Activated T-helper 1 cell treated with anti-CD3 and anti-CD28 coated beads, Interleukin-12 subunit alpha, Interleukin-12 subunit beta, Interleukin-2, Interleukin-4 antibody, amounts not matched to agents 30 ng/mL and 10 ng/mL and 1 ng/mL, durations not matched to agents 14 hours and 24 hours and 36 hours (primary cell): ENCODE measurements around the gene NRXN3. TPM values are rescaled to one million over a fixed set of nuclear protein-coding genes. Genes with fewer than 3 reads are reported as not detected.
"Not testable (repeated sequence)": the region's sequence is repeated elsewhere in the genome, so short reads cannot be mapped to it uniquely, and the experiment has no call there.

ENCODE experiments used
- DNase-seq: peaks from one replicate; pipeline ENCODE4 v3.0.0; 2021; ENCODE audit warnings: low spot score
- H3K27ac Mint-ChIP-seq: one replicate; pipeline ENCODE4 v1.8.0; 2021; ENCODE audit warnings: mild to moderate bottlenecking, mixed read lengths
- H3K27me3 Mint-ChIP-seq: one replicate; pipeline ENCODE4 v1.8.0; 2022; ENCODE audit warnings: mild to moderate bottlenecking, moderate library complexity, mixed read lengths; ENCODE audit not compliant: insufficient read depth
- H3K36me3 Mint-ChIP-seq: one replicate; pipeline ENCODE4 v1.8.0; 2021; ENCODE audit warnings: low read depth, mixed read lengths
- H3K4me1 Mint-ChIP-seq: one replicate; pipeline ENCODE4 v1.8.0; 2021; ENCODE audit warnings: low read depth, mixed read lengths
- H3K4me3 Mint-ChIP-seq: one replicate; pipeline ENCODE4 v1.8.0; 2021; ENCODE audit warnings: mild to moderate bottlenecking, moderate library complexity, mixed read lengths
- H3K9me3 Mint-ChIP-seq: one replicate; pipeline ENCODE4 v1.8.0; 2021; ENCODE audit warnings: mixed read lengths
- intact Hi-C: fragments of 100-400 bp; cut with micrococcal nuclease; formaldehyde crosslinking; loops from one replicate; pipeline ENCODE4 v1.15.1; 2024
- total RNA-seq: library from RNA; stranded (reverse); gene quantifications from 2 replicates; pipeline ENCODE4 v1.2.3, GENCODE V29; 2022

The NRXN3 gene
- total RNA-seq, 1 donor from 2014 or later = not detected

GRCh38 chr14:78412475-78412874 lies 242.3 kb downstream of the NRXN3 start:
- no peaks in the 10 kb centered on the region for H3K4me1 Mint-ChIP-seq
- no peak for DNase-seq
- H3K27me3 Mint-ChIP-seq = no peaks in the 10 kb centered on the region
- intact Hi-C loops = no loop called here
- H3K27ac Mint-ChIP-seq = no peak overlapping the region
- no peak overlapping the region for H3K4me3 Mint-ChIP-seq
- H3K9me3 Mint-ChIP-seq = no peaks in the 10 kb centered on the region
- no peaks in the 10 kb centered on the region for H3K36me3 Mint-ChIP-seq

DNA sequence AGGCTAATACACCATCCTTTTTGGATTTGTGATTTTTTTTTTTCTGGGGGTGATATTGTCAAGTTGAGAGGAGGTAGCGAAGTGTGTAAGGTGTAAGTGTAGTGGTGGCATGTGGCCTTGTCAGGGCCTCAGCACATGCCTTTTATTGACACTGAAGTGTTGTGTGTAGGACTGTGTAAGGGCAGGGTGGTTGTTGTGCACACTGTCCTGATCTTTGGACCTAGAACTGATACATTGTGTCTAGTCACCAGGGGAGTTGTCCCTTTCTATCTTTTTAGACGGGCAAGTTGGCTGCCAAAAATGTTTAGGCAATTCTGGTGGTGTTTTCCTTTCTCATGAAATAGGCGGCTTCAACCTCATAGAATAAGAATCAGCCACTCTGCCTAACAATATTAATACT lies 244.0 kb downstream of the NRXN3 start:
- Mint-ChIP-seq H3K27ac (no peak overlapping the region), H3K36me3 (no peaks in the 10 kb centered on the region), H3K27me3 (no peaks in the 10 kb centered on the region), H3K9me3 (no peaks in the 10 kb centered on the region), H3K4me3 (no peak overlapping the region), H3K4me1 (no peaks in the 10 kb centered on the region)
- intact Hi-C loops = no loop called here
- DNase-seq = no peak

DNA sequence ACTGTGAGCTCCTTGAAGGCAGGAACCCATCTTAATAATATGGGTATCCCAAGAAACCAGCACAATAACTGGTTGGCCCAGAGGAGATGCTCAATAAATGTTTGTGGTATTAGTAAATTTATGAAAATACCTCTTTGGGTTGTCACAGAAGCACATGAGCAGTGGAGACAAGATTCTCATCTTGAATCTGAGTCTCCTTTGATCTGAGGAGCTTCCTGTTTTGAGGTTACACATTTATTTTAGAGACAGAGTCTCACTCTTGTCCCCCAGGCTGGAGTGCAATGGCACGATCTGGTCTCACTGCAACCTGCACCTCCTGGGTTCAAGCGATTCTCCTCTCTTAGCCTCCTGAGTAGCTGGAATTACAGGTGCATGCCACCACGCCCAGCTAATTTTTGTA lies 247.4 kb downstream of the NRXN3 start:
- Mint-ChIP-seq H3K27ac (no peak overlapping the region), H3K9me3 (no peaks in the 10 kb centered on the region), H3K4me1 (no peaks in the 10 kb centered on the region), H3K4me3 (no peak overlapping the region), H3K36me3 (no peaks in the 10 kb centered on the region), H3K27me3 (no peaks in the 10 kb centered on the region)
- no peak for DNase-seq
- intact Hi-C loops = no loop called here

DNA sequence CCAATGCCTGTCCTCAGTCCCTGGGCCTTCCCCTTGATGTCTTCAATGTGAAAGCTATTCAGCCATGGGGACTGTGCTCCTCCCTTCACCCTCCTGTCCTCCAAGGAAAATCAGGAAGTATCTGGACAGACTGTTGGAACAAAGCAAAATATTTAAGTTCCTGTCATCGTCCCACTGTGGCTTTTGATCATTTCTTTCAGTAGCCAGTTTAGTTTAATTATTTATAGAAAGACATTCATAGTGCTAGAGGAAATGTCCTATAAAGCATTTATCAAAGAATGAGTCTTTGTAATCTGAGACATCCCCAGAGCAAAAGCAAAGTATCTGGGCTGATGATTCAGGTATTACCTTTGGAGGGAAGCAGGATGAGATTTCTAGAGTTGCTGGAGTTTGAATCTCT lies 254.1 kb downstream of the NRXN3 start:
- Mint-ChIP-seq H3K36me3 (no peaks in the 10 kb centered on the region), H3K27ac (no peak overlapping the region), H3K4me1 (no peaks in the 10 kb centered on the region), H3K27me3 (peaks cover 4% of the 10 kb centered on the region), H3K4me3 (no peak overlapping the region), H3K9me3 (no peaks in the 10 kb centered on the region)
- no peak for DNase-seq
- intact Hi-C loops = no loop called here

DNA sequence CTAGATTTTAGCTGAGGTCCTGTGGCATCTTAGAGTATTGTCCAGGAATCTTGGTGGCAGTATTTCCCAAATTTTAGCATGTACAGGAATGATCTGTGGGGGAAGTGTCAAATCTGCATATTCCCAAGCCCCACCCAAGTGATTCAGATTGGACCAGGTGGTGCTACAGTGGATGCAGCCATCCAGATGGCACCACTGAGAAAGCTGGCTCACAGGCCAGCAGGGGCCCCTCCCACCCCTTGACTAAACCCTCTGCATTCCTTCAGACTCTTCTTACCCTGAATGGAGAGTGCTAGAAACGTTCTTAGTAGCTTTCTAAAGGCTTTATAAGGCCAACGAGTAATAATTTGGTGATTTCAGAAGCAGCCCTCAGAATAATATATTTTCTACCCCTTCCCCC lies 255.2 kb downstream of the NRXN3 start:
- Mint-ChIP-seq H3K27ac (no peak overlapping the region), H3K36me3 (no peaks in the 10 kb centered on the region), H3K9me3 (no peaks in the 10 kb centered on the region), H3K4me1 (no peaks in the 10 kb centered on the region), H3K4me3 (no peak overlapping the region), H3K27me3 (peaks cover 4% of the 10 kb centered on the region)
- DNase-seq = no peak
- intact Hi-C loops = no loop called here

- Mint-ChIP-seq H3K4me3 (no peak overlapping the region), H3K27me3 (peaks cover 4% of the 10 kb centered on the region), H3K27ac (no peak overlapping the region), H3K9me3 (no peaks in the 10 kb centered on the region), H3K4me1 (no peaks in the 10 kb centered on the region), H3K36me3 (no peaks in the 10 kb centered on the region)
- DNase-seq = no peak
- intact Hi-C loops = no loop called here
Observed at GRCh38 chr14:78425782-78426181, 255.6 kb downstream of the NRXN3 start.

DNA sequence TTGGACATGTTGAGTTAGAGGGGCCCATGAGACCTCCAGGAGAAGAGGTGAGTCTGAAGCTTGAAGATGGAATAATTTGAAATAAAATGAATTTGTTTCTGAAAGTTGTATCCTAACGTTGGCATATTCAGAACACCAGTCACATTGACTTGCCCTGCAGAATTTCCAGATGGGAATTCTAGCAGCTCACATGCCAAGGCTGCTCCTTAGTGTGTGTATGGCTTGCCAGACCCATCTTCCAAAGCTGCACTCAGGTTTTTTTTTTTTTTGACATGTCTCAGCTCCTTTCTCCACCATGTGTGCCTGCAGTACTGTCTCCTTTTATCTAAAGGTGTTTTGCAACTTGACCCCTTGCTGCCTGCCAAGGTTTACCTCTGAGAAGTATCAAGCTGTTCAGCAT lies 261.9 kb downstream of the NRXN3 start:
- intact Hi-C loops = no loop called here
- no peak for DNase-seq
- H3K27me3 Mint-ChIP-seq = peaks cover 2% of the 10 kb centered on the region
- H3K36me3 Mint-ChIP-seq = no peaks in the 10 kb centered on the region
- no peak overlapping the region for H3K27ac Mint-ChIP-seq
- no peaks in the 10 kb centered on the region for H3K9me3 Mint-ChIP-seq
- no peak overlapping the region for H3K4me3 Mint-ChIP-seq
- no peaks in the 10 kb centered on the region for H3K4me1 Mint-ChIP-seq

GRCh38 chr14:78437448-78437847 lies 267.3 kb downstream of the NRXN3 start:
- H3K27ac Mint-ChIP-seq, DNase-seq, H3K4me1 Mint-ChIP-seq, H3K36me3 Mint-ChIP-seq, H3K4me3 Mint-ChIP-seq, intact Hi-C loops, H3K9me3 Mint-ChIP-seq, H3K27me3 Mint-ChIP-seq: not testable (repeated sequence)

GRCh38 chr14:78440356-78440894 lies 270.3 kb downstream of the NRXN3 start:
- Mint-ChIP-seq H3K27me3 (peaks cover 2% of the 10 kb centered on the region), H3K4me1 (no peaks in the 10 kb centered on the region), H3K36me3 (no peaks in the 10 kb centered on the region), H3K4me3 (no peak overlapping the region), H3K27ac (no peak overlapping the region), H3K9me3 (no peaks in the 10 kb centered on the region)
- intact Hi-C loops = no loop called here
- DNase-seq = no peak

DNA sequence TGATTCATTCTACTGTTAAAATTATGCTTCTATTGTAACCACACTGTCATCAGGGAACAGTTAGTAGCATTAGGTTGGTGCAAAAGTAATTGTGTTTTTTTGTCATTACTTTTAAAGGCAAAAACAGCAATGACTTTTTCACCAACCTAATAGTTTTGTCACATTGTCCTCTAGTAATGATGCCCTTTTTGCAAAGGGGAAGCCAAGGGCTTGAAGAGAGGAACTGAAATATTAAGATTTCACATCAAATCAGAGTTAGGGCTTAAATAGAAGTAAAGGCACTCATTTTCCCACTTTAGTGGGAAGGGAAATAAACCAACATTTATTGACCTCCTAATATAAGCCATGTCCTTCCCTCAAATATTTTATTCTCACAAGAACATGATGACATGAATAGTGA lies 273.7 kb downstream of the NRXN3 start:
- no peaks in the 10 kb centered on the region for H3K36me3 Mint-ChIP-seq
- H3K27me3 Mint-ChIP-seq = peaks cover 2% of the 10 kb centered on the region
- intact Hi-C loops = no loop called here
- no peaks in the 10 kb centered on the region for H3K4me1 Mint-ChIP-seq
- DNase-seq = no peak
- no peak overlapping the region for H3K4me3 Mint-ChIP-seq
- H3K27ac Mint-ChIP-seq = no peak overlapping the region
- H3K9me3 Mint-ChIP-seq = no peaks in the 10 kb centered on the region

DNA sequence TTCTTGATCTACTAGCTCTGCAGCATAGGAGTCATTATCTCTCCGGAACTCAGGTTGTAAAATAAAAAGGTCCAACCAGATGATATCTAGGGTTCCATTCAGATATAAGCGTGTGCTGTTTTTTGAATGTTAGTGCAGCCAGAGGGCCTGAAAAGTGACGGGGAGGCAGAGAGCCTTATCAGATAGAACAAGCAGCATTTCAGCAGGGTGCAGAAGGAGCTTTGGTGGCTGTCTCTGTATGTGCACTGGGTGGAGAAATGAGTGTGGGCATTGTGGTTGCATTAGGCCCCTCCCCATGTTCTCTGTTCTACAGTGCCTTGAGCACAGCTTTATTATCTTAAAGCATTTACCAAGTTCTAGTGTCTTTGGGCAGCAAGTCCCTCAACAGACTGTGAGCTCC lies 275.1 kb downstream of the NRXN3 start:
- Mint-ChIP-seq H3K27me3 (no peaks in the 10 kb centered on the region), H3K4me1 (no peaks in the 10 kb centered on the region), H3K4me3 (no peak overlapping the region), H3K27ac (no peak overlapping the region), H3K36me3 (no peaks in the 10 kb centered on the region), H3K9me3 (no peaks in the 10 kb centered on the region)
- intact Hi-C loops = loop anchor here (5.0 kb wide), 1 partner anchor 392 kb away; no protein-coding TSS in a partner anchor
- no peak for DNase-seq

- no peak for DNase-seq
- Mint-ChIP-seq H3K4me1 (no peaks in the 10 kb centered on the region), H3K36me3 (no peaks in the 10 kb centered on the region), H3K4me3 (no peak overlapping the region), H3K27ac (no peak overlapping the region), H3K9me3 (no peaks in the 10 kb centered on the region), H3K27me3 (no peaks in the 10 kb centered on the region)
- intact Hi-C loops = loop anchor here (5.0 kb wide), 1 partner anchor 390 kb away; no protein-coding TSS in a partner anchor
Observed at GRCh38 chr14:78446807-78447206, 276.6 kb downstream of the NRXN3 start.

- H3K4me3 Mint-ChIP-seq = no peak overlapping the region
- no peak overlapping the region for H3K27ac Mint-ChIP-seq
- H3K4me1 Mint-ChIP-seq = no peaks in the 10 kb centered on the region
- H3K9me3 Mint-ChIP-seq = no peaks in the 10 kb centered on the region
- intact Hi-C loops = loop anchor here (1.0 to 5.0 kb wide), 4 partner anchors 118 to 389 kb away; no protein-coding TSS in a partner anchor
- no peaks in the 10 kb centered on the region for H3K27me3 Mint-ChIP-seq
- H3K36me3 Mint-ChIP-seq = no peaks in the 10 kb centered on the region
- DNase-seq = peak; percentile 13
Observed at GRCh38 chr14:78448164-78449094, 278.3 kb downstream of the NRXN3 start.
